ENCODE data around the gene PTPN20. TPM values are rescaled to one million over a fixed set of nuclear protein-coding genes. Genes with fewer than 3 reads are reported as not detected.
"Not testable (repeated sequence)": the region's sequence is repeated elsewhere in the genome, so short reads cannot be mapped to it uniquely, and the experiment has no call there.

Gene PTPN20
- total RNA-seq (2014; rRNA removed; shearing (Covaris generic)): not detected in 2 replicates

GRCh38 chr10:46911144-46911876 lies at the start of gene PTPN20:
Gene PTPN20, plus strand, starts transcription at chr10:46911428. Its CDS starts 21,072 bp downstream, at chr10:46932500.
- not testable (repeated sequence) for DNase-seq (ENCODE audit: low spot score)

GRCh38 chr10:46869716-46870115 lies 41.5 kb upstream of the PTPN20 start:
- DNase-seq (ENCODE audit: low spot score): not testable (repeated sequence)

DNA sequence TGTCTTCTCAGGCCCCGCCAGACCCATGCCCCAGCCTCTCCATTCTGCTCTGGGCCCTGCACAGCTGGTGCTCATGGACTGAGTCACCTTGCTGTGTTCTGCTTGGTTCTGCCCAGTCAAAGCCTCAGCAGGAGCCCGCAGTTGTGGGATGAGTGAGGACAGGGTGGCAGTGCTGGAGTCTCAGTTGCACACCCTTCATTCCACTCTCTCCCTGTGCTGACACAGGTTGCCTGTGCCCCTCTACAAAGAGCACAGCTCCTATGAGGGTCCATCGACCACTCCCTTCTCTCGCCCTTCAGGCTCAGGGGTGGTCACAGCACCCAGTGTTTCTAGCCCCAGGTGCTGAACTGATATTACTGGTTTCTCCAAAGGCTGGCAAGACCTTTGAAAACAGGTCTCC lies 39.6 kb upstream of the PTPN20 start:
- DNase-seq (ENCODE audit: low spot score): not testable (repeated sequence)

DNA sequence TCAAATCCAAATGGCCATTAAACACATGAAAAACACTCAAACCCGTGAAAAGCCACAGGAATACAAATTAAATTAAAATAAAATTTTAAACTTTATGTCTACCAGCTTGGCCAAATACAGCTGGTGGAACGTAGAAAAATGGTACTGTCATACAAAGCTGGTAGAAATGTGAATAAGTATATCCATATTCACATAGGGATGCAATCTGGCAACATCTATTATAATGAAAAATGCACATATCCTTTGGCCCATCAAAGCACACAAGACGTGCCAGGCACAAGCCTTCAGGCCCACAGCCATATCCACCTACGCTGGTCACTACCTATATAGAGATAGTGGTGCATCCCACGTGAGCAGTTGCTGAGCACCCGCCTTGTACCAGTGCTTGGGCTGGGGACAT lies 35.9 kb upstream of the PTPN20 start:
- DNase-seq (ENCODE audit: low spot score): not testable (repeated sequence)

GRCh38 chr10:46876773-46877172 lies 34.5 kb upstream of the PTPN20 start:
- DNase-seq (ENCODE audit: low spot score): not testable (repeated sequence)

- DNase-seq (ENCODE audit: low spot score): not testable (repeated sequence)
Measured at GRCh38 chr10:46878761-46879160, 32.5 kb upstream of the PTPN20 start.

GRCh38 chr10:46890813-46891611 lies 20.2 kb upstream of the PTPN20 start:
- not testable (repeated sequence) for DNase-seq (ENCODE audit: low spot score)

- DNase-seq (ENCODE audit: low spot score): not testable (repeated sequence)
Measured at GRCh38 chr10:46896762-46897692, 14.2 kb upstream of the PTPN20 start.

- DNase-seq (ENCODE audit: low spot score): not testable (repeated sequence)
Measured at GRCh38 chr10:46901247-46901646, 10.0 kb upstream of the PTPN20 start.

DNA sequence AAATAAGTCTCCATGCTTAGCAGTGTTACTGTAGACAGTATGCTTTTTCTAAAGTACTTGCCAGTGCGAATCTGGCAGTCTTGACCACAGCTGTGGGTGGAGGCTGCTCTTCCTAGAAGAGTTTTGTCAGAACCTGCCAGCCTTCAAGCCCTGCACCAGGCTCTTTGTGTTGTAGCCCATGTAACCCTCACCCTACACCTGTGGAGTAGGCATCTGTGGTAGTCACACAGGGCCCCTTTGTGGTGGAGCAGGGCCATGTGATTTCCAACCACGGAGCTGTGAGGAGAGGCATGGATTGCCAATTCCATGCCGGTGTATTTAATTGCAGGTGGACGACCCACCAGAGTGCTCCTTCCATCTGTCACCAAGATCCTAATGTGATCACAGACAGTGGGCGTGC lies 7.4 kb upstream of the PTPN20 start:
- DNase-seq (ENCODE audit: low spot score): not testable (repeated sequence)

- DNase-seq (ENCODE audit: low spot score): not testable (repeated sequence)
Measured at GRCh38 chr10:46906359-46906758, 4.9 kb upstream of the PTPN20 start.

DNA sequence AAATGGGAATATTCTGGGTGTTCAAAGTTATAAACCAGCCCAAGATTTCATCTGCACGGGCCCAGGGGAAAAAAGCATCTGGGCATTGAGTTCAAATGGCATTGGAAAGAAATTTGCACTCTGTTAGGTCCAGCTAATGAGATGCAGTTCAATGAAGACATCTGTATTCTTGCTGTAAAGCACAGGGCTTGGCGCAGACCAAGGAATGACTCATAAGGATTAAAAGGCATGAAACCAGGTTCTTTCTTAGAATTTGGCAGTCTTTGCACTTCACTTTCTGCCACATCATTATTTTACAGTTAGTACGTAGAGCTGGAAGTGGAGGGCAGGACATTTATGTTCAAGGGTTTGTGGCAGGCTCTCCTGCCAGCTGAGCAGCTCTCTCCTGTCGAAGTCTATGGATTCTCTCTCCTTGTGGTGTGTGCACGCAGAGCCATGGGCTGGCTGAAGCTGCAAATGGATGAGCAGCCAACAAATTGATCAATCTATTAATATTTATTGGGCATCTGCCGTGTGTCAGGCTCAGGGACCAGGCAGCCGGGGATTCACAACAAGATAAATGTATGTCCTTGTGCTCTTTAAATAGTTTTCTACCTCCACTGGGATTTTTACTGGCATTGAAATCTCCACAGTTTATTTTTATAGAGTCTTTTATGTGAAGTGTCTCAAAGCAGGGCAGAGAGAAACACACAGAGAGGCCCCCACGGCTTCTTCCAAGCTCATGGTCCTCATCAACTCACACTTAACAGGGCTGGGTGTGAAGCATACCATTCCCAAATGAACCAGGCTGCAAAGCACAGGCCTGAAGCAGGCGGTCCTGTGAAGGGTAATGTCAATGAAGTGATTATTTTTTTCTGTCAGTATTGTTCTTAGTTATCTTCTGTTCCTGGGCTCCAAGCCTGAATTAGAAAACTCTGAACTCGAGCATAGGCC lies 3.8 kb upstream of the PTPN20 start:
- DNase-seq (ENCODE audit: low spot score): not testable (repeated sequence)

GRCh38 chr10:46922498-46922897 lies 11.3 kb downstream of the PTPN20 start:
- DNase-seq (ENCODE audit: low spot score): not testable (repeated sequence)

DNA sequence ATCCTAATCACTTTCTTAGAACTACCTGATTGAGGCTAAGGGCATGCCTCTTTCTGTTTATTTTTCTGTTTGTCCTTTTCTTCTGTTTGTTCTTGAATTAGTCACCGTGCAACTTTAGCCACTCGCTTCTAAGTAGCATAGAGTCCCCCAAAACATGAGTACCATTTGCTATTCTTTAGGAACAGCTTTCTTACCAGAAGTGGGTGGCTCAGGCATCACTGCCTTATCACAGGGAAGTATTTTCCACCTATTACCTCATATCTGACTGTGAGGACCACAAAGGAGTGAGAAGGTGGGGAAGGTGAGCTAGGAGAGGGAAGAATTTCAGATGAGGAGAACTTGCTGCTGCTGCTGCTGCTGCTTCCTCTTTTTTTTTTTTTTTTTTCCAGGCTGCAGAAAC lies 13.9 kb downstream of the PTPN20 start:
- DNase-seq (ENCODE audit: low spot score): not testable (repeated sequence)

DNA sequence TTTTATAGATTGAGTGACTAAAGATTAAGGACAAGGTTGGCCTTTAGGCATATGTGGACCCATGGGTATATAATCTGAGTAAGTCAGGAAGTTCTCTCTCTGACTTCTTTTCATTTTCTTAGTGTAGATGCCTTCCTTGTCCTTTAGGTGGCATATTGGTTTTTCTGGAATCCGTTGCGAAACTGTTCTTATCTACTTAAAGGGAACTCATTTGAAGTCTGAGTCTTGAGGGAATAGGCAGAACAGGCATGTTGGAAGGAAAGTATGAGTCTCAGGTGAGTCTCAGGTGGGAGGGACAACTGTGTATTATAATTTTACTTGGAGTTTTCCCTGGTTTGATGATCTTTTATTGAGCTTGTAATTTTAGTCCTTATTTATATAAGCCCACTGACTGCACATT lies 14.6 kb downstream of the PTPN20 start:
- DNase-seq (ENCODE audit: low spot score): not testable (repeated sequence)

DNA sequence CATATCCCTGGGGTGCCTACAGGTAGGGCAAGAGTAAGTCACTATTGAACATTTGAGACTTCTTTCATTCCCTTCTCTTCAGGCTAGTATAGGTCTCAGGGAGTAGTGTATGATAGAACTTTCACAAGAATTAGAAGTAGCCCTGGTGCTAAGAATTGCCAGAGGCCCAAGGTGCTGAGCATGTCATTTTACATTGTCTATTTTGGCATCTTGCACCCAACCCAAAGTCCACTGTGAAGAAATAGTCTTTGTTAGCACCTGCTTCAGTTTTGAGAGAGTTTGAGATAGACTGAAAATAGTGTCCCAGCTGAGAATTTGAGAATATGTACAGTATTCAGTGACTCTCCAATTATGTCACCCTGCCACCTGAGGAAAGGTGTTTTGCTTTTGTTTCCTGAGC lies 17.6 kb downstream of the PTPN20 start:
- not testable (repeated sequence) for DNase-seq (ENCODE audit: low spot score)

DNA sequence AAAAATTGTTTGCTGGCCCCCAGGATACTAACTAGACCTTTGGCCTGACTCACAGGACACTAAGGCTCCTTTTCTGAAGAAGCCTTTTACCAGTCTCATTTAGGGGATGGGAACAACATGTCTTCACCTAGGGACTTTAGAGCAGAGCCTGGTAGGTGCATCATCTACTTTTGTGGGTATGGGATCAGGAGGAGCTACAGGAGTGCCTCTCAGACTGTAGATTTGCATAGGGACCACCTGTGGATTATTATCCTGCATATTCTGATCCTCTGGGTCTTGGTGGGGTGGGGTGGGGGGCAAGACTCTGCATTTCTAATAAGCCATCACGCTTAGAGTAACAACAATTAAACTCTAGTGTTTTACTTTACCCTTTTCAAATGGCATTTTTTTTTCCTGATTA lies 21.2 kb downstream of the PTPN20 start:
- not testable (repeated sequence) for DNase-seq (ENCODE audit: low spot score)

DNA sequence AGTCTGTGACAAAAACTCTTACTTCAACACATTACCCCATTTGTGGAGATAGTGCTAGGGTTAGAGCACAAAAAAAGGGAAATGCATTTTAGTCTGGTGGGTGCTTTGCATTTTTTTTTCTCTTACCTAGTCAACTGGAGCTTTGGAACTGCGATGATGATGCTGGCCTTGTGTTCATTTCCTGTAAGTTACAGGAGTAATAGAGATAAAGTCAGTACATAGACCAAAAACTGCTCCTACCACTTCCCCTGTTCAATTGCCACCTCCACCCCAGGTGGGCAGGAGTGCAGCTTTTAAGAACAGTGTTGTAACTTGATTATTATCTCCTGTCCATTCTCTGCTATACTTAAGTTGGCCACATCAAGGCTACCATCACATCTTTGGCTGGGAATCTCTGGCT lies 29.9 kb downstream of the PTPN20 start:
- DNase-seq (ENCODE audit: low spot score): not testable (repeated sequence)

DNA sequence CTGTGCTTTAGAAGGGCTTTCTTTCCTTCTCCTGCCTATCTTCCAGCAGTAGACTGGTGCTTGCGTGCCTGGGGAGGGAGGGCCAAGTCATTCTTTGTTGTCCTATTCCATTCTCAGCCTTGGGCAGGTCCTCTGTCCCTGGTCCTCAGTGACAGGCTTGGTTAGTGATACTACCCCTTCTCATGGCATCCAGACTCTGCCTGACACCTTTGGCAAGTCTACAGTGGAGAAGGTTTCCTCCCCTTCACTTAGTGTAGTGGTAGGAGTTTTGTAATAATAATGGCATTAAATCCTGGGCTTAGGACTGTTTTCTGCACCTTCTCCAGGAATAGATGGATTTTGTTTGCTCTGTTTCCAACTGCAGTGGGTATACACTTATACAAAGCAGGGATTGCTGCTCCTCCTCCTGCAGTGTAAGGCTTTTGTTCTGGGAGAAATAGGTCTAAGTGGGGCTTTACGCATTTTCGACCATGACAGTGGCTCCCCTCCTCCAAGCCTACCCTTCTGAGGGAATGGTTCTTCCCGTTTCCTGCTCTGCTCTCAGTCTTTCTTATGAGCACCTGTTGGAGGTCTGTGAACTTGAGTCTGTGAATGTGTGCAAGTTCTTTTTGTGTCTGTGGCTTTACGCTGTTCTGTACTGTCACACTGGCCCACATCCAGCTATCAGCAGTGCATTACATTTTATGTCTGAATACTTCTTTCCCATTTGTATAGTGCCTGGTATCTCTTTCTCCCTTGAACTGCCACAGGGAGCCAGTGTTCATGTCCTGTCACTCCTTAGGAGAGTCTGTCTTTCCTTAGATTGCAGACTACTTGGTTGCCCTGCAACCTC lies 37.7 kb downstream of the PTPN20 start:
- not testable (repeated sequence) for DNase-seq (ENCODE audit: low spot score)

- not testable (repeated sequence) for DNase-seq (ENCODE audit: low spot score)
Measured at GRCh38 chr10:46952540-46952939, 41.3 kb downstream of the PTPN20 start.
